Effector CD8-positive, alpha-beta T cell (primary cell): ENCODE measurements around the gene NDUFC2.
"Not testable (repeated sequence)": the region's sequence is repeated elsewhere in the genome, so short reads cannot be mapped to it uniquely, and the experiment has no call there.

Experiments
- DNase-seq: peaks from one replicate; lab custom pipeline; 2025; lab: John Stamatoyannopoulos, UW

The NDUFC2 gene

DNA sequence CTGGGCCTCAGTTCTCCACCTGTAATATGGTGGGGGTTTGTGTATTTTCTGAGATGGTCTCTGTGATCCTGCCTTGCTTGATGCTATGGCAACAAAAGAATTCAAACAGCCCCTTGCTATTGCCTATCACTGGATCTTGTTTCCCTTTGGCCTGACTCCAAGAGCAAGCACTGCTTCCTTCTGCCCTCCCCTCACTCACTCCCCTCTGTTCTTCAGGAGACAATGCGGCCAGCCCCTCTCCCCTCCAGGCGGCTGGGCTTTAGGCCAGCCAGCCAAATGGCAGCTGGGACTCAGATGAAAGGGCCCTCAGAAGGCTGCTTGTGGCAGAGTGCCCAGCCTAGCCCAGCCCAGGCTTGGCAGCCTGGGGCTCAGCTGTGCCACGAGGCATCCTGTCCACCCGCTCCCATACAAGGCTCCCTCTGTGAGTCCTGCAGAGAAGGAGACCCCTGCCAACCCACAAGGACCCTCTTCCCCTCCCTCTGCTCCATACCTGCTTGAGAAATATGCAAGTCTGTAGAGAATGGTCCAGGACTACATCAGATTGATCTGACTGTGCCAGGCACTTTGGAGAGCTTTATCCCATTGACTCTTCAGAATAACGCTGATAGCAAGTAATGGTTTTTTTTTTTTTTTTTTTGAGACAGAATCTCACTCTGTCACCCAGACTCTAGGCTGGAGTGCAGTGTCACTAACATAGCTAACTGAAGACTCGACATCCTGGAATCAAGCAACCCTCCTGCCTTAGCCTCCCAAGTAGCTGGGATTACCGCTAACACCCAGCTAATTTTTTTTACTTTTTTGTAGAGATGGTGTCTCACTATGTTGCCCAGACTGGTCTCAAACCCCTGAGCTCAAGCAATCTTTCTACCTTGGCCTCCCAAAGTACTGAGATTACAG is 49.0 kb downstream of the NDUFC2 start:
- no peak for DNase-seq

DNA sequence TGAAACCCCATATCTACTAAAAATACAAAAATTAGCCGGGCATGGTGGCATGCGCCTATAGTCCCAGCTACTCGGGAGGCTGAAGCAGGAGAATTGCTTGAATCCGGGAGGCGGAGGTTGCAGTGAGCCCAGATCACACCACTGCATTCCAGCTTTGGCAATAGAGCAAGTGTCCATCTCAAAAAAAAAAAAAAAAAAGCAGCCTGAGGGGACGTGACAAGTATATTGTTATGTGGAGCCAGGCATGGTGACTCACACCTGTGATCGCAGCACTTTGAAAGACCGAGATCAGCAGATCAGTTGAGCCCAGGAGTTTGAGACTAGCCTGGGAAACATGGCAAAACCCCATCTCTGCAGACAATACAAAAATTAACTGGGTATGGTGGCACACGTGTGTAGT is 51.2 kb downstream of the NDUFC2 start:
- not testable (repeated sequence) for DNase-seq

DNA sequence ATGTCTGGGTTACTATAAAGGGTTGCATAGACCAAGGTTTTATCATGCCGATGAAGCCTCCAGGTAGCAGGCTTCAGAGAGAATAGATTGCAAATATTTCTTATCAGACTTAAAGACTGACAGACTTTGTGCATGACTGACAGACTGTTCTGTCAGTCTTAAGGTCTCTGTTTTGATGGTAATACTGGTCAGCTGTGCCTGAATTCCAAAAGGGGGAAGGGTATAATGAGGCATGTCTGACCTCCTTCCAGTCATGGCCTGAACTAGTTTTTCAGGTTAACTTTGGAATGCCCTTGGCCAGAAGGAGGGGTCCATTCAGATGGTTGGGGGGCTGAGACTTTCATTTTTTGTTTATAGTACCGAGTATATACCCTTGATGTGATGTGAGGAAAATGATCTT is 51.9 kb downstream of the NDUFC2 start:
- DNase-seq = no peak

DNA sequence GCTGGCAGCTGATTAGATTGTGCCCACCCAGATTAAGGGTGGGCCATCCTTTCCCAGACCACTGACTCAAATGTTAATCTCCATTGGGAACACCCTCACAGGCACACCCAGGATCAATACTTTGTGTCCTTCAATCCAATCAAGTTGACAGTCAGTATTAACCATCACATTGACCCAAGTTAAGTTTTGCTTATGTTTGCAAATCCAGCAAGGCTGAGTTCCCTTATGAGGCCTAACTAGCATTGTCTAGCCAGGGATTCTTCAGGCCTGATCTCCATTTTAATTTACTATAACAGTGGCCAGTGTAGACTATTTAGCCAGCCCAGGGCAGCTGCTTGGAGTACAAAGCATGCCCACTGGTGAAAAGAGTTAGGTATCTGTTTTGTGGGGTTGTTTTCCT is 54.3 kb downstream of the NDUFC2 start:
- no peak for DNase-seq

DNA sequence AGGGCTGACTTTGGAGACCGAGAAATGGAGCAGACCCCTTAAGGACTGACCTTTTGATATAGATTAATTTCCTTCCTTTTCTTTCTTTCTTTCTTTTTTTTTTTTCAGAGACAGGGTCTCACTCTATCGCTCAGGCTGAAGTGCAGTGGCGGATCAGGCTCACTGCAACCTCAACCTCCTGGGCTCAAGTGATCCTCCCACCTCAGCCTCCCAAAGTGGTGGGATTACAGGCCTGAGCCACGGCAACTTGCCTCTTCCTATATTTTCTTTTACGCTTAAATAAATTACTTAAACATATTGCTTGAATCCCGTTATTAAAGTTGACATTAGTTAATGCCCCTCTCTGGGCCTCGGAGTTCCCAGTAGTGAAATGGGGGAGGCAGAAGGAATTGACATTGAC is 56.2 kb downstream of the NDUFC2 start:
- DNase-seq = no peak

DNA sequence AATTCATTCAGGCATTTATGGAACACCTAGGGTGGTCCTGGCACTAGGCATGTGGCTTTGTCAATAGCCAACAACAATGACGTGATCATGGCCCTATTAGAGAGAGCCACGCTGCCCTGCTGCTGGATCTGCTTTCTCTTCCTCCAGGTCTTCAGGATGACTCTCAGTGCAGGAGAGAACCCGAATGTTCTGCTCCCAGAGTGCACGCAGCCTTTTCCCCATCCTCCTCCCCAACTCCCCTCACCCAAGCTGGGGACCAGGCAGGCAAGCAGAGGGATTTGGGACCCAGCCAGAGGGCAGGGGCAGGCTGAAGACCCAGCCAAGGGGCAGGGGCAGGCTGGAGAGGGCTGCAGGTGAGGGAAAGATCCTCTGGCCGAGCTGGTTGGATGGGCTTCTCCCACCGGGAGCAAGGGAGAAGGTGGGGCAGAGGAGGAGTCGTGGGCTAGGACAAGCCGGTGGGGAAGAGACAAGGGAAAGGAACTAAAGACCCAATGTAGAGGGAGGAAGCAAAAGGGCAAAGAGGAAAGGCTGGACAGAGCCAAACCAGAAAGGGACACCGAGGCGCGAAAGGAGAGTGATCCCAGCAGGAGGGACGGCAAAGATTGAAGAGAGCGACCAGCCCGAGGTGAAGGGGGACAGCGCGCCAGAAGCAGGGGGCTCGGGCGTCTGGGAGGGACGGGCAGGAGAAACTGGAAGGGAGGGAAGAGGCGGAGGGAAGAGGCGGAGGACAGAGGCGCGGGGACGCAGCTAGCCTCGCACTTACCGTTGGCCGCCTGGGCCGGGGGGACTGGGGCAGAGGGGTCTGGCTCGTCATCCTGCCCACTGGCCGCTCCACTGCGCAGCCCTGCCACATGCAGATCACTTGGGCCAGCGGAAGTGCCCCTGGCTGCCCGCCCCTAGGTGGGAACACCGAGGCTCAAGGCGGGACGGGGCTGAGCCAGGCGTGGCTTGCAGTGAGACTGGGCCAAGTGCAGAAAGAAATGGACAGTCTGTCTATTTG is 57.0 kb downstream of the NDUFC2 start, which contains the start of gene KCTD14:
Gene KCTD14, minus strand, starts transcription at position 880 of the 1,000 bp plus-strand sequence. Its CDS starts 27 bp downstream, at position 853.
- DNase-seq = no peak

DNA sequence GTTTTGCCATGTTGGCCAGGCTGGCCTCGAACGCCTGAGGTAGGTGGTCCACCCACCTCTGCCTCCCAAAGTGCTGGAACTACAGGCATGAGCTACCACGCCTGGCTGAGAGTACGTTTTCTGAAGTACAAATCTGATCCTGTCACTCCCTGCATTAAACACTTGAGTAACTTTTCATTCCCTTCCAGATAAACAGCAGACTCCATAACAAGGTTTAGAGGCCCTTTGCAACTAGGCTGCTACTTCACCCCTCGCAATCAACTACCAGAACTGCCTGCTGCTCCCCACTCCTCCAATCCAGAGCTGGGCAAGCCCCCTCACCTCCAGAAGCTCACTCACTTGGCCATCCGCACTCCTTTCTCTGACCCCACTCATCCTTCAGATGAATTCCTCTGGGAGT is 58.1 kb downstream of the NDUFC2 start:
- DNase-seq = no peak

DNA sequence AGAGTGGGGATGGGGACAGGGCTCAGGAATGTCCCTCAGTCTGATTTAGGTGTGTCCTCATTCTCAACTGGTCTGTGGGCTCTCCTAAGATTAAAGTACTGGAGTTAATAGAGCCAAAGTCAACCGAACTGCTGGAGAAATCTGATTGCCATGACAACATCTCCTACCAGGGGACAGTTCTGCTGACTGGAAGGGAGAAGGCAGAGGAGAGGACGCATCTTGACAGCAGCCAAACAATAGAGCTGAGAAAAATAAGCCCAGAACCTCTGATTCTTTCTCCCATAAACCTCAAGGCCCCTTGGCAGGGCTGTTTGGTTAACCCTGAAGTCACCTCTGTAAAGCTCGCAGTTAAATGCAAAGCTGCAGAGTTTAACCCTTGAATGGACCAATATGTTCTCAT is 59.4 kb downstream of the NDUFC2 start:
- DNase-seq = no peak

DNA sequence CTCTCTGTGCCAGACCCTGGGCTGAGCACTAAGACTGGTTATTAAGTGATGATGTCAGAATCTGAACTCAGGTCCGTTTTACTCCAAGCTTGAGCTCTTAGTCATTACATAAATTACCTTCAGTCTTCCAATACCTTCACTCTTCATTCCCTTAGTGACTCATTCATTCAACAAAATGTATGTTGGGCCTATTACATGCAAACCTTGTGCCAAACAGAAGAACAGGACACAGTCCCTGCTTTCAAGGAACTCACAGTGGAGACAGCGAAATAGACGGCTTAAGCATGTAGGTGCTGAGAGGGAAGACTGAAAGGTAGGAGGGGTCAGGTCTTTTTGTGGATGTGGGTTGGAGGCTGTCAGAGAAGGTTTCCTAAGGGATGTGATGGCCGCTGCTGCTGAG is 59.9 kb downstream of the NDUFC2 start:
- DNase-seq = no peak
